Thoracic aorta (tissue), 2 donors: ENCODE data around the gene PPDPF. TPM values are rescaled to one million over a fixed set of nuclear protein-coding genes. Genes with fewer than 3 reads are reported as not detected.

Experiments used
- ATAC-seq: fragments of 150-250 bp; one replicate; pipeline ENCODE4 v1.8.0; 2017; ENCODE audit warnings: low read depth; ENCODE audit not compliant: insufficient number of reproducible peaks, low FRiP score
- DNase-seq: peaks from one replicate; pipeline ENCODE4 v3.0.0-alpha.2; 2020; ENCODE audit warnings: low spot score
- H3K27ac ChIP-seq, 2 donors: fragments of 200-600 bp; sonication (generic); 1 replicate in 1 of 2; 2 replicates in 1 of 2; pipeline ENCODE4 v1.5.1; 2016; ENCODE audit warnings: mild to moderate bottlenecking in 2 of 2, moderate library complexity in 2 of 2
- H3K27me3 ChIP-seq: fragments of 200-600 bp; sonication (generic); replicated peaks from 2 replicates; pipeline ENCODE4 v1.6.0; 2016; ENCODE audit warnings: mild to moderate bottlenecking; ENCODE audit not compliant: insufficient read depth
- H3K36me3 ChIP-seq: fragments of 200-600 bp; sonication (generic); one replicate; pipeline ENCODE4 v1.5.1; 2016
- H3K4me1 ChIP-seq, 2 donors: fragments of 200-600 bp; sonication (generic); 1 replicate in 1 of 2; 2 replicates in 1 of 2; pipeline versions ENCODE4 v1.5.1 to v1.6.0; 2016; ENCODE audit warnings: low read depth in 2 of 2, mild to moderate bottlenecking in 1 of 2; ENCODE audit not compliant: control insufficient read depth in 1 of 2
- H3K4me3 ChIP-seq: fragments of 200-600 bp; sonication (generic); 2 replicates; pipeline ENCODE4 v1.5.1; 2016; ENCODE audit warnings: mild to moderate bottlenecking
- H3K9me3 ChIP-seq: fragments of 200-600 bp; sonication (generic); 2 replicates; pipeline ENCODE4 v1.5.1; 2016
- CTCF ChIP-seq: fragments of 200-600 bp; sonication (generic); IDR thresholded peaks from one replicate; pipeline ENCODE4 v1.5.1; 2019; ENCODE audit warnings: antibody characterized with exemption
- total RNA-seq, 2 donors: library from RNA; depleted of rRNA; stranded (reverse); fragments of >200 nt; gene quantifications; one replicate each; pipeline versions ENCODE4 v1.1.0 to v1.2.3, GENCODE V29; 2016

Gene PPDPF
- total RNA-seq, 2 donors from 2014 or later = 105 to 197 TPM

- no peak for DNase-seq
- no peak for TF ChIP-seq CTCF
- no peaks in the 10 kb centered on the region for H3K27me3 ChIP-seq
- H3K4me1 ChIP-seq = peaks cover 0 to 5% of the 10 kb centered on the region in 2 donors
- ATAC-seq = no peak
- no peak overlapping the region for H3K4me3 ChIP-seq
- no peak overlapping the region for H3K27ac ChIP-seq
- no peaks in the 10 kb centered on the region for H3K9me3 ChIP-seq
- no peaks in the 10 kb centered on the region for H3K36me3 ChIP-seq
These were observed 20.8 kb downstream of the PPDPF start for GRCh38 chr20:63541371-63541770.

- no peaks in the 10 kb centered on the region for H3K9me3 ChIP-seq
- no peaks in the 10 kb centered on the region for H3K27me3 ChIP-seq
- no peaks in the 10 kb centered on the region for H3K36me3 ChIP-seq
- no peak for ATAC-seq
- peaks cover 0 to 5% of the 10 kb centered on the region in 2 donors for H3K4me1 ChIP-seq
- DNase-seq = no peak
- no peak overlapping the region for H3K27ac ChIP-seq
- no peak for TF ChIP-seq CTCF
- no peak overlapping the region for H3K4me3 ChIP-seq
These were observed 21.5 kb downstream of the PPDPF start for GRCh38 chr20:63542031-63542559.

- Histone ChIP-seq H3K27me3 (no peaks in the 10 kb centered on the region), H3K9me3 (no peaks in the 10 kb centered on the region), H3K4me3 (no peak overlapping the region), H3K4me1 (peaks cover 0 to 2% of the 10 kb centered on the region in 2 donors), H3K36me3 (no peaks in the 10 kb centered on the region), H3K27ac (no peak overlapping the region)
- ATAC-seq = no peak
- TF ChIP-seq CTCF = no peak
- no peak for DNase-seq
These were observed 22.1 kb downstream of the PPDPF start for GRCh38 chr20:63542696-63543095.

GRCh38 chr20:63543131-63543530 lies 22.6 kb downstream of the PPDPF start:
- Histone ChIP-seq H3K27me3 (peaks cover 2% of the 10 kb centered on the region), H3K9me3 (no peaks in the 10 kb centered on the region), H3K27ac (no peak overlapping the region), H3K36me3 (no peaks in the 10 kb centered on the region), H3K4me1 (no peaks in the 10 kb centered on the region), H3K4me3 (no peak overlapping the region)
- ATAC-seq (no peak), DNase-seq (no peak)
- TF ChIP-seq CTCF = no peak

GRCh38 chr20:63543733-63544132 lies 23.2 kb downstream of the PPDPF start:
- H3K4me3 ChIP-seq = no peak overlapping the region
- DNase-seq = no peak
- no peaks in the 10 kb centered on the region for H3K4me1 ChIP-seq
- peaks cover 8% of the 10 kb centered on the region for H3K27me3 ChIP-seq
- no peaks in the 10 kb centered on the region for H3K9me3 ChIP-seq
- H3K36me3 ChIP-seq = no peaks in the 10 kb centered on the region
- no peak overlapping the region for H3K27ac ChIP-seq
- no peak for TF ChIP-seq CTCF
- no peak for ATAC-seq
